ENCODE results near the gene ZNF304.

DNA sequence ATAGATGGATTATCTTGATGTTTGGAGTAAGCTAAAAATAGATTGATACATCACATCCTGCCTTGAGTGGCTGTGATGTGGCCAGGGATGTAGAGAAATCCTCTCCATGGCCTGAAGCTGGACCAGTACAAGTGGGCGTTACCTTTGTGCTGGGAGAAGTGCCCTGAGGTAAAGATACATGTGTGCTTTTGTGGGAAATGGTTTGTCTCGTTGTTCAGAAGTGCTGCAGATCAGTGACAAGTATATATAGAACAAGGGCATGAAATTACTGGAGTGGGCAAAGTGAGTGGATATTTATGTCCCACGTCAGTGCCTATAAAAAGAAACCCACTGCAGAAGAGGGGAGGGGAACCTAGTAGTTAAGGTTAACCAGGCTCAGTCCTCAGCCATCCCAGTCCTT is 12.2 kb upstream of the ZNF304 start:
- TF ChIP-seq, protein P1, sequence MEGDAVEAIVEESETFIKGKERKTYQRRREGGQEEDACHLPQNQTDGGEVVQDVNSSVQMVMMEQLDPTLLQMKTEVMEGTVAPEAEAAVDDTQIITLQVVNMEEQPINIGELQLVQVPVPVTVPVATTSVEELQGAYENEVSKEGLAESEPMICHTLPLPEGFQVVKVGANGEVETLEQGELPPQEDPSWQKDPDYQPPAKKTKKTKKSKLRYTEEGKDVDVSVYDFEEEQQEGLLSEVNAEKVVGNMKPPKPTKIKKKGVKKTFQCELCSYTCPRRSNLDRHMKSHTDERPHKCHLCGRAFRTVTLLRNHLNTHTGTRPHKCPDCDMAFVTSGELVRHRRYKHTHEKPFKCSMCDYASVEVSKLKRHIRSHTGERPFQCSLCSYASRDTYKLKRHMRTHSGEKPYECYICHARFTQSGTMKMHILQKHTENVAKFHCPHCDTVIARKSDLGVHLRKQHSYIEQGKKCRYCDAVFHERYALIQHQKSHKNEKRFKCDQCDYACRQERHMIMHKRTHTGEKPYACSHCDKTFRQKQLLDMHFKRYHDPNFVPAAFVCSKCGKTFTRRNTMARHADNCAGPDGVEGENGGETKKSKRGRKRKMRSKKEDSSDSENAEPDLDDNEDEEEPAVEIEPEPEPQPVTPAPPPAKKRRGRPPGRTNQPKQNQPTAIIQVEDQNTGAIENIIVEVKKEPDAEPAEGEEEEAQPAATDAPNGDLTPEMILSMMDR (IDR thresholded peaks at IDR 0.05), result no peak
- no peak for TF ChIP-seq POLR2A (IDR thresholded peaks at IDR 0.05)
